EH (cell line): ENCODE results near the gene IL20RA.
A peak's percentile ranks its signal among the peaks of the same experiment; 100 is the strongest.
"Not testable (repeated sequence)": the region's sequence is repeated elsewhere in the genome, so short reads cannot be mapped to it uniquely, and the experiment has no call there.

Experiments
- DNase-seq: peaks from one replicate; pipeline ENCODE4 v3.0.0-alpha.2; 2015; ENCODE audit warnings: low read depth

The IL20RA gene

DNA sequence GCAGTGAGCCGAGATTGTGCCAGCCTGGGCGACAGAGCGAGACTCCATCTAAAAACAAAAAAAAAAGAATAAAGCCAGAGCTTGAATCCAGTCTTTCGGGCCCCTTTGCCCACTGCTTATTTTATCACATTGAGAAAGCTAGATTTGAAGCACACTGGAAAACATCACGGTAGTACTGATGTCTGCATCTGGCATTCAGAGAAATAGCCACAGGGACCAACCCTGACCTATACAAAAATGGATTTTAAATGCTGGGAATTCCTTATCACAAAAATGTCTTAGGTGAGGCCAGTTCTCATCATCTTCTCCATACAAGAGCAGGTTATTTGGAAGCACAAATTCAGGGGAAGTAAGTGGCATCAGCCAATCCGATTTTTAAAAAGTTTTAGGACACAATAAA, 73.2 kb downstream of the IL20RA start:
- no peak for DNase-seq

DNA sequence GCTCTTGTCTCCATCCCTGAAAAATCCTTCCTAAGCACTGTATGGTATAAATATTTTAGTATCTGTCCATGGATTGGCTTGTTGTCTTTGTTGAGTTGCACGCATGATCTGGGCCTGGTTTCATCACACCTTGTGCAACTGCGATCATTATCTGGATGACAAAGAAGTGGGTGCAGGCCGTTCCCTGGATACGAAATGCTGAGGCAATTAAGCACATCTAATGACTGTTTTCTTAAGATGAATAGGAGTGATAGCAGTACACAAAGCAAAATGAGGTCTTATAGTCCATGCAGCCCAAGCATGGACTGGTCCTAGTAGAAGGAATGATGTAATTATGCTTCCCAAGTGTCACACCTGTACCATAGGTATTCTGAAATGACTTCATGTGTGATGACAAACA, 74.8 kb downstream of the IL20RA start:
- no peak for DNase-seq

DNA sequence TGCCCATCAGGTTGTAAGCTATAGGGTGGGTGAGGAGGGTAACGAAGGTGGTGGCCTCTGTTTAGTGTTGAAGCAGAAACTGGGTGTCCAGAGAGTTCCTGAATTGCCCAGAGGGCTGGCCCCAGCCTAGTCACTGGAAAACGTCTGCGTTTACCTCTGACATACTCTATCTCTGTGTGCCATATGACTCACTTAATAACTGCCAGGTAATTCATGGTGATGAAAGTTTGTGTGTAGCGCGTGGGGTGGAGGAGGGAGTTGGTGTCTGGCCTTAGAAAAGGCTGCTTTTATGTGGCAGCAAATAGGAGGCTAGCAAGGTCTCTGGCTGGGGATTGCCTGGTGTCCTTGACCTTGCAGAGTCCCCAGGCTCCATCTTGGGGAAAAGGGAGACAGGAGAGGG, 75.3 kb downstream of the IL20RA start:
- no peak for DNase-seq

DNA sequence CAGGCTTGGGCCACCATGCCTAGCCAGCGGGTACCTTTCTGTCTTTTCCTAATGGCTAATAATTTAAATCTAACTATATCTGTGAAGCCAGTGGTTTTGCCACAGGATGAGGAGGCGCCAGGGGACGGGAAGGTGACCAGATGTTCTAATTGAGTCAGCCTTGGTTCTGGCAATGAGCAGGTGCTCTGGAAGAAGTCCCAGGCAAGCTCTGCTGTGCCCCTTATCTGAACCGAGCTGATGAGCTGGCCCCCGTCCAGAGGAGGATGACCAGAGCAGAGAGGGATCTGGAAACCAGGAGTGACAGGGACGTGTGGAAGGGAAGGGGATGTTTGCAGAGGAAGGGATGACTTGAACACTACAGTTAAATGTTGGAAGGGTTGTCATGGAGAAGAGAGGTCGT, 75.9 kb downstream of the IL20RA start:
- DNase-seq, result no peak

DNA sequence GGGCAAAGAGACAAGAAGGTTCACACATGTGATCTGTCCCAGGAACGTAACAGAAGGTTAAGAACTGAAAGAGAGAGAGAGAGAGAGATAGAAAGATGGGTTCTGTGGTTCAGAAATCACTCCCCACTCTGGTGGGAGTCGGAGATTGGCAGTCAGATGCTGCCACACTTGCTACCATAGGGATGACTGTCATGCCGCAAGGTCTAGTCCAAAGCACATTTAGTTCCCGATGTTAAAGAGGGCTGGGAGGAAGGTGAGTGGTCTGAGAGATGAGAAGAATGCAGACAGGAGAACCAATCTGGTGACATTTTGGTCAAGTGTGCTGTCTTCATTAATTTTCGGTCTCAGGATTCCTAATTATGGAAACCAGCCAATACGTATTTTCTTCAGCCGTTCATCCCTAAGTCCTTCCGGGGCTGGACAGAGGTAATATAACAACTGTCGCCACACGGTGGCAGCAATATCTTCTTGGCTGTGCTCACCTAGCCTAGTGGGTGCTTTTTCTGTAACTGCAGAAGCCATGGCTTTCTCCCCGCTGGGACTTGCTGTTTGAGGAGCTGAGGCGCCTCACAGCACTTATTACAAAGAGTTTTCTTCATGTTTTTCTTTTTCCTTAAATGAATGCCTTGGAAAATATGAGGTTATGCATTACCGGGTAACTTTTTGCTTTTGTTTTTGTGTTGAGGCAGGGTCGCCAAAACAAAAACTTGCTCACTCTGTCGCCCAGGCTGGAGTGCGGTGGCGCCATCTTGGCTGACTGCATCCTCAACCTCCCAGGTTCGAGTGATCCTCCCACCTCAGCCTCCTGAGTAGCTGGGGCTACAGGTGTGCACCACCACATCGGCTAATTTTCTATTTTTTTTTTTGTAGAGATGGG, 76.7 kb downstream of the IL20RA start:
- peak; percentile 68 for DNase-seq

DNA sequence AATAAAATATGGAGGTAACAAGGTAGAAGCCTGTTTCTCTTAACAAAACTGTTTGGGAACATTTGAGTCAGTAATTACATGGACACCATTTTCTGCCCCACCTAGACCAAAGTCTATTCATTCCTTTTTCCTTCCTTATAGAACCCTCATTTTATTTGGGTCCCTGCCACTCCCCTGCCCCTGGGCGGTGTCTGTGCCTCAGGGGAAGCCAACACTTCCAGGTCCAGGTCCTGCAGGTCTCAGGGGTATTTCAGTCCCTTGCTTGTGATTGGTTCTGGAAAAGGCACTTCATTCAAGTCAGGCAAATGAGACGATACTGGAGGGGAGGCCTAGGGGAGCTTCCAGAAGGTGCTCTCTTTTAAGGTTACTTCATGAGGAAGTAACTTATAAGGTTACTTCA, 80.4 kb downstream of the IL20RA start:
- no peak for DNase-seq

DNA sequence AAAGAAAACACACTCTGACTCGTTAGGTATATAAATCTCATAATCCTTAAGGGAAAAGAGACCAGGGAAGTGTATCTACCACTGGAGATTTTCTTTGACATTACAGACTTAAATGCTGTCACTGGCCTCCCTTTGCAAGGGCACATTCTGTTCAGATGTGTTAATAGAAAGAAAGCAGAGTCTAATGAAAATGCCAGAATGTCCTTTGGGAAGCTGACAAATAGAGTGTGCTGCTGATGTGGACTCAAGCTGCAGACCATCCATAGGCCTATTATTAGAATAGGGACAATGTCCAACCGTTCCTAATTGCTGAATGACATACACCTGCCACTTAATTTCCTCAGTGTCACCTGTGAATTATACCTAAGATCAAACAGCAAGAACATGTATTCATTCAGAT, 81.5 kb downstream of the IL20RA start:
- no peak for DNase-seq

DNA sequence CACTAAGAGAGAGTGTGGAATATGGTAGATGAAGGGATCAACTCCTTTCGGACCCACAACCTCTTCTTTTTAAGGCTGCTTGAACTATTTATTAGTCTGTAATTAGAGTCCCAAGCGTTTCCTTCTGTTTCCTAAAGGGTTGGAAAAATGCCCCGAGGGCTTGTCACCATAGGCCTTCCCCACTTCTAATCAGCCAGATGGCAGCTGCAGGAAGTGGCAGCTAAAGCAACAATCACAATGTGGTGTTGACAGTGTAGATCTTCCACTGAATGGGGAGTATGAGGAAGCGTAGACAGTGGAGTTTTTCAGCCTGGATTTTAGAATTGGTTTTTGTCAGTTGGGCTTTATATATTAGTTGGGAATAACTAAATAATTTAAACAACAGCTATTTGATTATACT, 82.1 kb downstream of the IL20RA start:
- peak; percentile 21 for DNase-seq

DNA sequence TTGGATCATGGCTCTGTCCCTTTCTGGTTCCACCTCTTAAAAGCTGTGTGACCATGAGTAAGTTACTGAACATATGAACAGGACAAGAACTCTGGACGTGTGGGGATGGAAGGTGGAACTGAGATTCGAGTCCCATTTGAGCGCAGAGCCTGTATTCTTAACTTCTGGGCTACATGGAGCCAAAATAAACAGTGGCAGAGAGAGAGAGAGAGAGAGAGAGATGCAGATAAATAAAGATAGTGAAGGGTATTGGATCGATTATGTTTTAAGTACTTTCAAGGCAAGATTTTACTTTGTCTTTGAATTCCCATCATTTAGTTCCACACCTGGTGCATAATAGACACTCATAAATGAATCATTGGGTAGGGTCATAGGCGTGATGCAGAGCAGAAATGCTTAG, 82.9 kb downstream of the IL20RA start:
- no peak for DNase-seq

DNA sequence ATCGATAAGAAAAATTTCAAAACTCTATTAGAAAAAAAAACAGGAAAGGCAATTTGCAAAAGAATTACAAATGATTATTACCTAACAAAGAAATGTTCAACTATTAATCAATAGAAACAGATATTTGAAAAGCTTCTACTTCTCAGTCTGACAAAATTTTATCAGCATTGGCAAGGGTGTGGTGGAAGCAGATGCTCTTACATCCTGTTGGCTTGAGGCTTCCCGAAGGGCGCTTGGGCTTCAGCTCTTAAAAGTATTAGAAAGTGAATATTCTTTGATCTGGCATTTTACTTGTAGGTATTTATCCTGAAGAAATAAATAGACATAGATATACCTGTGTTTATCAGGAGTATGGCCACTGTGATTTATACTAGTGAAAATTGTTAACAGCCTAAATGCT, 84.0 kb downstream of the IL20RA start:
- DNase-seq, result no peak

DNA sequence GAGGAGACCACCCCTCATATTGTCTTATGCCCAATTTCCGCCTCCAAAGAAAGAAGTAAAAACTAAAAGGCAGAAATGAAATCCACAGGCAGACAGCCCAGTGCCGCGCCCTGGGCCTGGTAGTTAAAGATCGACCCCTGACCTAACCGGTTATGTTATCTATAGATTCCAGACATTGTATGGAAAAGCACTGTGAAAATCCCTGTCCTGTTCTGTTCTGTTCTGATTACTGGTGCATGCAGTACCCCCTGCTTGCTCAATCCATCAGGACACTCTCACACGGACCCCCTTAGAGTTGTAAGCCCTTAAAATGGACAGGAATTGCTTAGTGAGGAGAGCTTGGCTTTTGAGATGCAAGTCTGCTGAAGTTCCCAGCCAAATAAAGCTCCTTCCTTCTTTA, 84.8 kb downstream of the IL20RA start:
- DNase-seq, result not testable (repeated sequence)

DNA sequence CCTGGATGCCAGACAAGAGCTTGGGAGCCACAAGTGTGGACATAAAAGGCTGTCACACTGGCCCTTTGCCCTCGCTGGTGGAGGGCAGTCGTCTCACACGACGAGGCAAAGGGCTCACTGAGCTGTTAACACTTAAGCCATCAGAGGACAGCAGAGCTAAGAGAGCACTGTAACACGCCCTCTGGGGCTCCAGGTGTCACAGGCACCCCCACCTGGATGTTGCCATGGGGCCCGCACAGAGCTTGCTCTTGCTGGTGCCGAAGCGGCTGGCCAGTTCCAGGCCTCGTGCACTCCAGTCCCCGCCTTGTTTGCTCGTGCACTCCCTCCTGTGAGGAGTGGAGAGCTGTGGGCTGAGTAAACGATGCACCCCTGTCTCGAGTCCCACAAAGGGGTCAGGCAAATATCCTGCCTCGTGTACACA, 85.3 kb downstream of the IL20RA start:
- no peak for DNase-seq

DNA sequence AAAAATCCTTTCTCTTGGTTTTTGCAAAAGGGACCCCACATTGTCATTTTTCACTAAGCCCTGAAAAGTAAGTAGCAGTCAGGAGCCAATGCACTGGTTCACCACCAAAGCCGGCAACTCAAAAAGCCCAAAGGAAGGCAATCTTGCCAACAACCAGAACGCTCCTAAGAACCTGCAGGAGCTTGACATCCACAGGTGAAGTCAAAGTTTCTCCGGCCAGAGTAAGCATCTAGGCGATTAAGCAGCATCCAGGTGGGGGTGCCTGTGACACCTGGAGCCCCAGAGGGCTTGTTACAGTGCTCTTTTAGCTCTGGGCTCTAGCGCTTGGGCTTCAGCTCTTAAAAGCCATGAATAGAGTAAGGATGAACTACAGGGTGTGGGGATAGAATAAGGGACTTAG, 86.6 kb downstream of the IL20RA start:
- no peak for DNase-seq

DNA sequence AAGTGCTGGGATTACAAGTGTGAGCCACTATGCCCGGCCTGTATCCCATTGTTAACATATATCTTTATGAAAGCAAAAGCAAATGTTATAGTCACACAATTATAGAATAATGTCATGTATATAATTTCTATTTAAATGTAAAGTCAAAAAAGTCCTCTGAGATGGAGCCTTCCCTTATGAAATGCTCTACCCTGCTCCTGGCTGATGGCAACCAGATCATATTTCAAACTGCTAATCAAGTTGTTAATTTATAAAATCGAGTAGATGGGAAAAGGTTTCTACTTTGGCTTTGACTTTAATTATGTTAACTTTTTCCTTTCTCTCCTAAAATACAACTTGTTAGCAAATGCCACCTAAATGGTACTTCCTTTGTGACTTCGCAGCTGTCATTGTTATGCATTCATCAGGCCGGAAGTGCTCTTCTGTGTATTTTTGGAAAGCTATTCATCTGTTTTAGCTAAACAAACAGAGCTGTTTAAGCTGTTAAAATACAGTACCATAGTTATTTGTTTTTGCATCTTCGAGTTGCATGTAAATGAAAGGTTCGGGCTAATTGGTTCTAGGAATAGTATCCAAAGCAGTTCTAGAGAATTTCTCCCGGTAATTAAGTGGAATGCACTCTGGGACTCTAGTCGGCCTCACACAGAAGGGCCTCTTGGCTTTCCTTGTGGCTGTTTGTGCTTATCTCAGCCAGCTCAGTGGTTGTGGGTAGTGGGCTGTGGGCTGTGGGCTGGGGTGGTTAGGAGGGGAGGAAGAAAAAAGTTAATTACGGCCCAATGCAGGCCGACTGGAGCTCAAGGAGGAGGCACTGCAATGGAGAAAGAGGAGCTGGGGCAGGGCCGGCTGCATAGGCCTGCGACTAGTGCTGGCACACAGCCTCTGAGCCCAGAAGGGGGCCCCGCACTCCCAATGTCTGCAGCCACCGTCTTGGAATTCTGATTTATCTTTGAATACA, 87.9 kb downstream of the IL20RA start:
- peak; percentile 8 for DNase-seq

DNA sequence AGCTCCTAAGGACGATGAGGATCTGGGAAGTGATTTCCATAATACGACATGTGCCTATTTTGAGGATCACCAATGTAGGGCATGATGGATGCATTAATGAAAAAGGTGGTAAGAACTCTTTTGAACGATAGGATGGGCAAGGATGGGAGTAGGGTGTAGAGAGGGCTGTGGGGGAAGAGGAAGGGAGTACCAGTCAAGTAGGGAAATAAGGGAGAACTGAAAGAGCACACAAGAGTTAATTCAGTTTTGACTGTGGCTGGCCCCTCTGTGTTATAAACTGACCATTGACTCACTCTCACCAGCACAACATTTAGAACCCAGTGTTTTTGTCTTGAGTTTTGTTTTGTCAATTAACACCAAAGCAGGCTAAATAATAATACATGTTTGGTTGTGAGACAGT, 89.6 kb downstream of the IL20RA start:
- no peak for DNase-seq

DNA sequence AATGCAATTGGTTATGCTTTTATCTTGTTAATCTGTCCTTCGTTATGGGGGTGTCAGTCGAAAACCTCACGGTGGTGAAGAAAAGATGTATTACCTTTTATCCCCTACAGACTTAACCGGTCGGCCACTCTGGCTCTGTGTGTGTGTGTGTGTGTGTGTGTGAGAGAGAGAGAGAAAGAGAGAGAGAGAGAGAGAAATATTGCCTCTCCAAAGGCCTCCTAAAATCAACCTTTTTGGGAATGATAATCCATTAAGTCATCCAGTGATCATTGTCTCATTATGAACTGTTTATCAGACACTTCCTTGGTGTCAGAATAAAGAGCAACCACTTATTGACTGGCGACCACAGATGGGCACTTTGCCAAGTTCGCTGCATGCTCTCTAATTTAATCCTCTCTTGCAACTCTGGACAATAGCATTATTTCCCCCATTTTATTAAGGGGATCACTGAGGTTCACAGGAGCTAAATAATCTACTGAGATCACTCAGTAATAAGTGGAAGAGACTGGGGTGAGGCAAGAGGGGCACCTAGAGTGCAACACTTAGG, 92.0 kb downstream of the IL20RA start:
- no peak for DNase-seq

DNA sequence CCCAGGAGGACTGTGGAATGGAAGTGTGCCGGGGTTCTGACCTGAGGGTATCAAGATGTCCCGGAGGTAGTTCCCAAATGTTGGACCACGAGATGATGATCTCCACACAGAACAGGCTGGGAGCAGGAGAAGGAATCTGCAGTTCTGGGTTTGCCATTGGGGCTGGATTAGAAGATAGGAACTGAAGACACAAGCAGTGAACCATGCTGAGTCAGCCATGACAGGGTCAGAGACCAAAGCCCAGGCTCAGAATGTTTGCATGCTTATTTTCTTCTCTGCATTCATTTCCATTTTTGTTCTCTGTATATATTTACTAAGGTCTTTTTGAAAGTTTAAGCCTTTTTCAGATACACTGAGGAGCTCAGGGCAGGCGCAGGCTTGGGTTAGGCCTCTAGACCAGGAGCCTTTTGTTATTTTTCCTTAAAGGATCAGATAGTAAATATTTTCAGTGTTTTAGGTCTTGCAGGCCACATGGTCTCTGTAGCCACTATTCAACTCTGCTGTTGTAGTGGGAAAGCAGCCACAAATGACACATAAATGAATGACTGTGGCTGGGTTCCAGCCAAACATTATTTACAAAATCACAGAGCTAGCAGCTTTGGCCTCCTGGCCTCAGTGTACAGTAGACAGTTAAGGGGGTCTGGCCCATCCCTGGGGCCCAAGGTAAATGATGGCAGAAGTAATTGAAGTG, 94.2 kb downstream of the IL20RA start:
- no peak for DNase-seq
